Sciatic nerve (tissue), 2 donors: Measurements from ENCODE around the gene NUDT22. TPM values are rescaled to one million over a fixed set of nuclear protein-coding genes. Genes with fewer than 3 reads are reported as not detected.
A peak's percentile ranks its signal among the peaks of the same experiment; 100 is the strongest.

Experiments
- ATAC-seq: fragments of 200-7000 bp; cut with Tn5 transposase; one replicate; pipeline ENCODE4 v1.9.1; 2020; ENCODE audit warnings: mild to moderate bottlenecking, moderate library complexity
- DNase-seq: peaks from one replicate; pipeline ENCODE4 v3.0.0-alpha.2; 2020; ENCODE audit warnings: low spot score
- intact Hi-C: fragments of 100-400 bp; cut with DNase I; formaldehyde crosslinking; loops from one replicate; pipeline ENCODE4 v1.14.2; 2022
- total RNA-seq: library from RNA; stranded (reverse); fragmentation: NEBNext Ultra II Directional; extraction: Animal tissue kit (Norgen Biotek cat#: 25700); gene quantifications from one replicate; pipeline ENCODE4 v1.2.1, GENCODE V29; 2021
- donor health status: DM: no; HTN: no; CAD: no.
- donor health status: DM: no; HTN: no; CAD: no.

Gene NUDT22
- total RNA-seq, 1 donor from 2014 or later, result 28.0 TPM

- DNase-seq (no peak), ATAC-seq (no peak)
- intact Hi-C loops, result no loop called here
These were observed 37.9 kb downstream of the NUDT22 start for GRCh38 chr11:64263947-64264317.

GRCh38 chr11:64264371-64264852 lies 38.3 kb downstream of the NUDT22 start:
- ATAC-seq (no peak), DNase-seq (no peak)
- intact Hi-C loops, result no loop called here

- ATAC-seq (no peak), DNase-seq (no peak)
- intact Hi-C loops, result no loop called here
These were observed 39.4 kb downstream of the NUDT22 start for GRCh38 chr11:64265176-64266160.

- ATAC-seq (no peak), DNase-seq (no peak)
- intact Hi-C loops, result no loop called here
These were observed 40.3 kb downstream of the NUDT22 start for GRCh38 chr11:64266339-64266738.

- ATAC-seq (no peak), DNase-seq (no peak)
- intact Hi-C loops, result no loop called here
These were observed 41.3 kb downstream of the NUDT22 start for GRCh38 chr11:64267207-64267945.

- peak; percentile 0 for ATAC-seq
These were observed 42.2 kb downstream of the NUDT22 start for GRCh38 chr11:64268025-64268892.

GRCh38 chr11:64268893-64269539 lies 42.9 kb downstream of the NUDT22 start:
- DNase-seq (no peak), ATAC-seq (peak; percentile 3)
- intact Hi-C loops, result no loop called here

More at GRCh38 chr11:64268025-64268892, 42.2 kb downstream of the NUDT22 start:
- intact Hi-C loops, result no loop called here
- peak; percentile 81 for DNase-seq

GRCh38 chr11:64269540-64270220 lies 43.6 kb downstream of the NUDT22 start:
- intact Hi-C loops, result no loop called here
- DNase-seq (peak; percentile 98), ATAC-seq (peak; percentile 92)

- DNase-seq (no peak), ATAC-seq (no peak)
- intact Hi-C loops, result no loop called here
These were observed 49.1 kb downstream of the NUDT22 start for GRCh38 chr11:64275031-64275800.

- intact Hi-C loops, result no loop called here
- DNase-seq (no peak), ATAC-seq (no peak)
These were observed 49.8 kb downstream of the NUDT22 start for GRCh38 chr11:64275841-64276240.

GRCh38 chr11:64276653-64277431 lies 50.8 kb downstream of the NUDT22 start:
- intact Hi-C loops, result no loop called here
- no peak for ATAC-seq
- no peak for DNase-seq

- DNase-seq (no peak), ATAC-seq (no peak)
- intact Hi-C loops, result no loop called here
These were observed 52.6 kb downstream of the NUDT22 start for GRCh38 chr11:64278576-64279190.
